Mesenchymal stem cell (in vitro differentiated cells and primary cell): ENCODE results near the gene CNDP2.

Experiments used
- DNase-seq: peaks from one replicate; pipeline ENCODE4 v3.0.0-alpha.2; 2013
- H2AFZ ChIP-seq: one replicate; pipeline ENCODE4 v1.6.1; 2013; ENCODE audit warnings: low read depth, mild to moderate bottlenecking, control low read depth, inconsistent platforms, low read length, moderate library complexity
- H2AK5ac ChIP-seq: 2 replicates; pipeline ENCODE4 v1.6.1; 2013; ENCODE audit warnings: low read length, moderate library complexity, mild to moderate bottlenecking, inconsistent platforms; ENCODE audit not compliant: severe bottlenecking
- H2BK120ac ChIP-seq: one replicate; pipeline ENCODE4 v1.6.1; 2013; ENCODE audit warnings: low read depth, mild to moderate bottlenecking, inconsistent platforms, low read length, moderate library complexity
- H2BK12ac ChIP-seq, 2 experiments: one replicate each; pipeline ENCODE4 v1.6.1; 2013; ENCODE audit warnings: inconsistent platforms in 2 of 2, low read length in 2 of 2, mild to moderate bottlenecking in 2 of 2, moderate library complexity in 2 of 2, control low read depth in 1 of 2
- H2BK15ac ChIP-seq: one replicate; pipeline ENCODE4 v1.6.1; 2013; ENCODE audit warnings: mild to moderate bottlenecking, low read depth, inconsistent platforms; ENCODE audit not compliant: poor library complexity, severe bottlenecking
- H2BK5ac ChIP-seq: 2 replicates; pipeline ENCODE4 v1.6.1; 2013; ENCODE audit warnings: low read depth, mild to moderate bottlenecking, low read length, control low read depth, inconsistent platforms; ENCODE audit not compliant: poor library complexity, severe bottlenecking
- H3K14ac ChIP-seq, 2 experiments: one replicate each; pipeline ENCODE4 v1.6.1; 2013; ENCODE audit warnings: inconsistent platforms in 2 of 2, low read length in 2 of 2, control low read depth in 1 of 2, mild to moderate bottlenecking in 1 of 2, moderate library complexity in 1 of 2
- H3K18ac ChIP-seq, 2 experiments: one replicate each; pipeline ENCODE4 v1.6.1; 2013; ENCODE audit warnings: inconsistent platforms in 2 of 2, low read length in 2 of 2, control low read depth in 1 of 2, low read depth in 1 of 2, mild to moderate bottlenecking in 1 of 2
- H3K23ac ChIP-seq, 2 experiments: one replicate each; pipeline ENCODE4 v1.6.1; 2013; ENCODE audit warnings: inconsistent platforms in 2 of 2, low read length in 2 of 2, mild to moderate bottlenecking in 2 of 2, moderate library complexity in 2 of 2, control low read depth in 1 of 2
- H3K27ac ChIP-seq: 2 replicates; pipeline ENCODE4 v1.5.1; 2013; ENCODE audit warnings: mild to moderate bottlenecking, moderate library complexity, low read length, control low read depth, inconsistent platforms; ENCODE audit not compliant: poor library complexity, severe bottlenecking
- H3K27me3 ChIP-seq, 2 experiments: 2 replicates each; pipeline versions ENCODE4 v1.6.1 to v1.7.0; 2013; ENCODE audit warnings: low read length in 2 of 2, mild to moderate bottlenecking in 2 of 2, moderate library complexity in 2 of 2, control low read depth in 1 of 2, inconsistent platforms in 1 of 2; ENCODE audit not compliant: control insufficient read depth in 1 of 2, insufficient read depth in 1 of 2
- H3K36me3 ChIP-seq, 2 experiments: 2 replicates each; pipeline versions ENCODE4 v1.6.1 to v1.7.0; 2013; ENCODE audit warnings: low read length in 2 of 2, control low read depth in 1 of 2, inconsistent platforms in 1 of 2, low read depth in 1 of 2, mild to moderate bottlenecking in 1 of 2; ENCODE audit not compliant: insufficient read depth in 2 of 2, control insufficient read depth in 1 of 2
- H3K4ac ChIP-seq, 2 experiments: one replicate each; pipeline ENCODE4 v1.6.1; 2013; ENCODE audit warnings: inconsistent platforms in 2 of 2, low read length in 2 of 2, mild to moderate bottlenecking in 2 of 2, moderate library complexity in 2 of 2, control low read depth in 1 of 2, low read depth in 1 of 2
- H3K4me1 ChIP-seq: 2 replicates; pipeline ENCODE4 v1.6.1; 2013; ENCODE audit warnings: low read depth, low read length, control low read depth; ENCODE audit not compliant: control insufficient read depth, insufficient read depth
- H3K4me2 ChIP-seq: 2 replicates; pipeline ENCODE4 v1.6.1; 2013; ENCODE audit warnings: low read length, mild to moderate bottlenecking, inconsistent platforms; ENCODE audit not compliant: poor library complexity, severe bottlenecking
- H3K4me3 ChIP-seq, 2 experiments: 2 replicates each; pipeline versions ENCODE4 v1.5.1 to v1.7.0; 2013; ENCODE audit warnings: low read length in 2 of 2, mild to moderate bottlenecking in 2 of 2, control low read depth in 1 of 2, low read depth in 1 of 2; ENCODE audit not compliant: insufficient read depth in 1 of 2
- H3K79me1 ChIP-seq: replicated peaks from 2 replicates; pipeline ENCODE4 v1.6.1; 2013; ENCODE audit warnings: mild to moderate bottlenecking, control low read depth, low read length, inconsistent platforms; ENCODE audit not compliant: poor library complexity, severe bottlenecking
- H3K9ac ChIP-seq: 2 replicates; pipeline ENCODE4 v1.7.0; 2013; ENCODE audit warnings: mild to moderate bottlenecking, low read length, moderate library complexity
- H3K9me3 ChIP-seq: 2 replicates; pipeline ENCODE4 v1.7.0; 2013; ENCODE audit warnings: mild to moderate bottlenecking, low read length; ENCODE audit not compliant: control insufficient read depth
- H4K8ac ChIP-seq: one replicate; pipeline ENCODE4 v1.6.1; 2013; ENCODE audit warnings: inconsistent platforms, mild to moderate bottlenecking, low read length, moderate library complexity
- H4K91ac ChIP-seq: one replicate; pipeline ENCODE4 v1.6.1; 2013; ENCODE audit warnings: mild to moderate bottlenecking, low read length, inconsistent platforms
- WGBS: methylation state at CpG from one replicate; pipeline ENCODE4 v1.1.7; 2013; ENCODE audit warnings: mixed read lengths; 5-methylcytosine and 5-hydroxymethylcytosine counted together

CNDP2 gene

GRCh38 chr18:74472312-74472711 is 23.9 kb upstream of the CNDP2 start:
- Histone ChIP-seq H3K27me3 (peaks cover 36 to 38% of the 10 kb centered on the region in 2 experiments), H2AK5ac (no peak overlapping the region), H3K27ac (no peak overlapping the region), H3K18ac (no peak overlapping the region), H3K4me3 (no peak overlapping the region), H2BK12ac (no peak overlapping the region), H3K14ac (no peak overlapping the region), H3K79me1 (no peaks in the 10 kb centered on the region), H3K9me3 (peaks cover 3% of the 10 kb centered on the region), H3K4me2 (no peak overlapping the region), H4K8ac (no peak overlapping the region), H3K9ac (no peak overlapping the region), H4K91ac (no peak overlapping the region), H3K36me3 (no peaks in the 10 kb centered on the region), H3K4me1 (no peaks in the 10 kb centered on the region), H2AFZ (no peak overlapping the region), H3K4ac (no peak overlapping the region), H3K23ac (no peak overlapping the region), H2BK5ac (no peak overlapping the region), H2BK120ac (no peak overlapping the region), H2BK15ac (no peak overlapping the region)
- 0% methylated on average over 1 of the region's 2 CpGs for WGBS
- no peak for DNase-seq

- no peak overlapping the region for H2AK5ac ChIP-seq
- no peak for DNase-seq
- no peak overlapping the region for H3K4ac ChIP-seq
- no peak overlapping the region for H2AFZ ChIP-seq
- H3K23ac ChIP-seq, result no peak overlapping the region
- H3K18ac ChIP-seq, result no peak overlapping the region
- H3K36me3 ChIP-seq, result no peaks in the 10 kb centered on the region
- H3K27me3 ChIP-seq, result peaks cover 30 to 38% of the 10 kb centered on the region in 2 experiments
- no peak overlapping the region for H3K4me2 ChIP-seq
- H3K27ac ChIP-seq, result no peak overlapping the region
- H3K4me1 ChIP-seq, result no peaks in the 10 kb centered on the region
- H3K9me3 ChIP-seq, result peaks cover 3% of the 10 kb centered on the region
- H4K91ac ChIP-seq, result no peak overlapping the region
- no peak overlapping the region for H4K8ac ChIP-seq
- H2BK12ac ChIP-seq, result no peak overlapping the region
- H3K79me1 ChIP-seq, result no peaks in the 10 kb centered on the region
- 75% methylated on average over 3 of the region's 3 CpGs for WGBS
- no peak overlapping the region for H3K14ac ChIP-seq
- no peak overlapping the region for H2BK5ac ChIP-seq
- H2BK15ac ChIP-seq, result no peak overlapping the region
- no peak overlapping the region for H3K9ac ChIP-seq
- H2BK120ac ChIP-seq, result no peak overlapping the region
- H3K4me3 ChIP-seq, result no peak overlapping the region
These were observed 22.1 kb upstream of the CNDP2 start for GRCh38 chr18:74473976-74474640.

- Histone ChIP-seq H2BK12ac (no peak overlapping the region), H4K8ac (no peak overlapping the region), H3K9ac (no peak overlapping the region), H3K18ac (no peak overlapping the region), H3K23ac (no peak overlapping the region), H2BK120ac (no peak overlapping the region), H3K4me2 (no peak overlapping the region), H3K27me3 (peaks cover 30 to 32% of the 10 kb centered on the region in 2 experiments), H3K79me1 (no peaks in the 10 kb centered on the region), H3K14ac (no peak overlapping the region), H2BK5ac (no peak overlapping the region), H3K36me3 (no peaks in the 10 kb centered on the region), H4K91ac (no peak overlapping the region), H3K4me1 (no peaks in the 10 kb centered on the region), H2AK5ac (no peak overlapping the region), H3K9me3 (peaks cover 3% of the 10 kb centered on the region), H3K27ac (no peak overlapping the region), H2AFZ (no peak overlapping the region), H2BK15ac (no peak overlapping the region), H3K4me3 (no peak overlapping the region), H3K4ac (no peak overlapping the region)
- DNase-seq, result peak; percentile 38
- WGBS, result 22% methylated on average over 5 of the region's 6 CpGs
These were observed 20.0 kb upstream of the CNDP2 start for GRCh38 chr18:74476140-74476539.

- H3K14ac ChIP-seq, result no peak overlapping the region
- H3K18ac ChIP-seq, result no peak overlapping the region
- no peak overlapping the region for H2BK12ac ChIP-seq
- no peak overlapping the region for H3K4me3 ChIP-seq
- no peaks in the 10 kb centered on the region for H3K9me3 ChIP-seq
- H3K79me1 ChIP-seq, result no peaks in the 10 kb centered on the region
- H4K8ac ChIP-seq, result no peak overlapping the region
- H3K27me3 ChIP-seq, result peaks cover 21 to 32% of the 10 kb centered on the region in 2 experiments
- no peak overlapping the region for H2BK15ac ChIP-seq
- H4K91ac ChIP-seq, result no peak overlapping the region
- H3K4me2 ChIP-seq, result no peak overlapping the region
- H3K23ac ChIP-seq, result no peak overlapping the region
- no peak overlapping the region for H2AK5ac ChIP-seq
- no peak overlapping the region for H2BK120ac ChIP-seq
- no peak overlapping the region for H3K4ac ChIP-seq
- H2BK5ac ChIP-seq, result no peak overlapping the region
- WGBS, result 81% methylated on average over 8 of the region's 8 CpGs
- no peak overlapping the region for H2AFZ ChIP-seq
- DNase-seq, result no peak
- no peak overlapping the region for H3K9ac ChIP-seq
- H3K4me1 ChIP-seq, result no peaks in the 10 kb centered on the region
- H3K27ac ChIP-seq, result no peak overlapping the region
- no peaks in the 10 kb centered on the region for H3K36me3 ChIP-seq
These were observed 18.4 kb upstream of the CNDP2 start for GRCh38 chr18:74477771-74478170.
